Liver (tissue), 9 donors: ENCODE results near the gene TAS2R8. TPM values are rescaled to one million over a fixed set of nuclear protein-coding genes. Genes with fewer than 3 reads are reported as not detected.

ENCODE experiments used
- DNase-seq: peaks from one replicate; pipeline ENCODE4 v3.0.0-alpha.2; 2017; ENCODE audit warnings: low spot score
- H3K27ac ChIP-seq, 2 donors: one replicate each; pipeline ENCODE4 v1.7.0; 2013; ENCODE audit warnings: inconsistent platforms in 2 of 2, low read length in 2 of 2, control low read depth in 1 of 2, low read depth in 1 of 2, mild to moderate bottlenecking in 1 of 2
- H3K27me3 ChIP-seq, 4 donors: one replicate each; pipeline versions ENCODE4 v1.6.1 to v1.7.0; 2013; ENCODE audit warnings: low read length in 3 of 4, inconsistent platforms in 1 of 4, mild to moderate bottlenecking in 1 of 4, moderate library complexity in 1 of 4; ENCODE audit not compliant: control insufficient read depth in 4 of 4, insufficient read depth in 4 of 4
- H3K36me3 ChIP-seq, 4 donors: one replicate each; pipeline versions ENCODE4 v1.6.1 to v1.7.0; 2013; ENCODE audit warnings: low read length in 3 of 4, mild to moderate bottlenecking in 3 of 4, low read depth in 1 of 4, moderate library complexity in 1 of 4; ENCODE audit not compliant: control insufficient read depth in 4 of 4, insufficient read depth in 3 of 4
- H3K4me1 ChIP-seq, 4 donors: one replicate each; pipeline versions ENCODE4 v1.6.1 to v1.7.0; 2013; ENCODE audit warnings: low read length in 3 of 4, mild to moderate bottlenecking in 3 of 4, moderate library complexity in 1 of 4; ENCODE audit not compliant: control insufficient read depth in 4 of 4, insufficient read depth in 4 of 4
- H3K4me3 ChIP-seq, 3 donors: one replicate each; pipeline versions ENCODE4 v1.6.1 to v1.7.0; 2013; ENCODE audit warnings: low read length in 3 of 3, control low read depth in 1 of 3, low read depth in 1 of 3, mild to moderate bottlenecking in 1 of 3
- H3K9ac ChIP-seq, 2 donors: one replicate each; pipeline ENCODE4 v1.7.0; 2013; ENCODE audit warnings: low read length in 2 of 2, mild to moderate bottlenecking in 2 of 2, moderate library complexity in 2 of 2, control low read depth in 1 of 2, low read depth in 1 of 2
- H3K9me3 ChIP-seq, 4 donors: one replicate each; pipeline versions ENCODE4 v1.6.1 to v1.7.0; 2013; ENCODE audit warnings: low read length in 3 of 4; ENCODE audit not compliant: control insufficient read depth in 4 of 4
- EGR1 ChIP-seq, 2 donors: IDR thresholded peaks; 2 replicates each; pipeline ENCODE4 v1.6.1; 2016 to 2018; ENCODE audit warnings: antibody characterized with exemption in 2 of 2, low read depth in 2 of 2
- FOXA1 ChIP-seq: IDR thresholded peaks from 2 replicates; pipeline ENCODE4 v1.6.1; 2016; ENCODE audit warnings: antibody characterized with exemption
- FOXA2 ChIP-seq: IDR thresholded peaks from 2 replicates; pipeline ENCODE4 v1.6.1; 2016; ENCODE audit warnings: antibody characterized with exemption
- GABPA ChIP-seq, 2 donors: IDR thresholded peaks in 1 of 2; conservative IDR thresholded peaks in 1 of 2; 2 replicates each; pipeline ENCODE4 v1.6.1; 2016; ENCODE audit warnings: antibody characterized with exemption in 2 of 2, mild to moderate bottlenecking in 1 of 2, moderate library complexity in 1 of 2
- HNF4A ChIP-seq, 2 donors: conservative IDR thresholded peaks; 2 replicates each; pipeline ENCODE4 v1.6.1; 2016; ENCODE audit warnings: antibody characterized with exemption in 2 of 2, mild to moderate bottlenecking in 2 of 2
- HNF4G ChIP-seq: IDR thresholded peaks from 2 replicates; pipeline ENCODE4 v1.6.1; 2016; ENCODE audit warnings: antibody characterized with exemption
- JUND ChIP-seq, 2 donors: IDR thresholded peaks; 2 replicates each; pipeline ENCODE4 v1.6.1; 2016; ENCODE audit warnings: antibody characterized with exemption in 2 of 2
- NR2F2 ChIP-seq: IDR thresholded peaks from 2 replicates; pipeline ENCODE4 v1.6.1; 2016; ENCODE audit warnings: antibody characterized with exemption
- RAD21 ChIP-seq, 2 donors: IDR thresholded peaks; 2 replicates each; pipeline ENCODE4 v1.6.1; 2016; ENCODE audit warnings: antibody characterized with exemption in 2 of 2, mild to moderate bottlenecking in 2 of 2
- RXRA ChIP-seq, 2 donors: IDR thresholded peaks; 2 replicates each; pipeline ENCODE4 v1.6.1; 2017 to 2018; ENCODE audit warnings: antibody characterized with exemption in 2 of 2, mild to moderate bottlenecking in 1 of 2
- SP1 ChIP-seq: IDR thresholded peaks from 2 replicates; pipeline ENCODE4 v1.6.1; 2018; ENCODE audit warnings: antibody characterized with exemption, mild to moderate bottlenecking
- TAF1 ChIP-seq: conservative IDR thresholded peaks from 2 replicates; pipeline ENCODE4 v1.6.1; 2016; ENCODE audit warnings: antibody characterized with exemption, mild to moderate bottlenecking
- YY1 ChIP-seq: IDR thresholded peaks from 2 replicates; pipeline ENCODE4 v1.6.1; 2016; ENCODE audit warnings: antibody characterized with exemption, mild to moderate bottlenecking
- WGBS: extraction: QIAGEN DNeasy Blood & Tissue Kit; methylation state at CpG from one replicate; pipeline ENCODE4 v1.1.7; 2013; 5-methylcytosine and 5-hydroxymethylcytosine counted together
- polyA plus RNA-seq, 2 donors: library from polyadenylated mRNA; stranded (reverse) in 1 of 2; unstranded in 1 of 2; fragments of 200-250 nt in 1 of 2; fragments of >200 nt in 1 of 2; fragmentation: Nextera tagmentation in 1 of 2; extraction: Ambion mirVana in 1 of 2; gene quantifications; one replicate each; pipeline versions ENCODE4 v1.2.1 to v1.2.3, GENCODE V29; 2013 to 2015
- total RNA-seq, 2 donors: library from RNA; depleted of rRNA; stranded (reverse); fragments of >200 nt; gene quantifications; one replicate each; pipeline ENCODE4 v1.2.3, GENCODE V29; 2014
- TF ChIP-seq, protein P1 (sequence below): IDR thresholded peaks from 2 replicates; pipeline ENCODE4 v1.6.1; 2016; ENCODE audit warnings: antibody characterized with exemption, mild to moderate bottlenecking
- TF ChIP-seq, protein P2 (sequence below): IDR thresholded peaks from 2 replicates; pipeline ENCODE4 v1.6.1; 2016; ENCODE audit warnings: antibody characterized with exemption
- TF ChIP-seq, protein P3 (sequence below): fragments of 150-350 bp; IDR thresholded peaks from 2 replicates; pipeline ENCODE4 v1.5.1; 2017; ENCODE audit warnings: improper control_type of control experiment, low read depth, low read length; ENCODE audit not compliant: missing input control
- TF ChIP-seq, protein P4 (sequence below): IDR thresholded peaks from 2 replicates; pipeline ENCODE4 v1.6.1; 2016; ENCODE audit warnings: antibody characterized with exemption
- TF ChIP-seq, protein P5 (sequence below): IDR thresholded peaks from 2 replicates; pipeline ENCODE4 v1.6.1; 2016; ENCODE audit warnings: antibody characterized with exemption
- donor health status: healthy.
- donor health status: healthy.
- donor health status: healthy.
- donor health status: healthy.
- donor health status: healthy.

The TAS2R8 gene
- total and polyA plus RNA-seq, 4 donors, result 0.25 TPM; not detected in 3

DNA sequence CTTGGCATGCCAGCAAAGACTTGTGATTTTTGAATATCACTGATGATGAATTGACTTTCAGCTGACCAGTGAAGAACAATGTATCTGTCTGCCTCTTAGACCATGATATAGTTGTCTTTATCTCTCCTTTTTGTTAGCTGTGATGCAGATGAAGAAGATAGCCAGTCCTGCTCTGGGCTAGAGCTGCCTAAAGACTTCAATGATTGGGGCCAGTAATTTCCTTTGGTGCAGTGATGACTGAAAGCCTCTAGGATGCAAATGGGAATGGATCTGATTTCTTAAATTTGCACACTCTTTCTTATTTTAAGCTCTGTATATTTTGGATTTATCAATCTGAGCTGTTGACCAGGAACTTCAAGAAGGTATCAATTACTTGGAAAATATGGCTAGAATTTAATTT is 3.0 kb upstream of the TAS2R8 start, which contains the start of gene TAS2R9:
TAS2R9 (minus strand) TSS at position 101 of the 400 bp plus-strand sequence; CDS start at position 8, 93 bp downstream.
- no peaks in the 10 kb centered on the region for H3K27me3 ChIP-seq
- TF ChIP-seq SP1 (no peak), FOXA2 (no peak), YY1 (no peak), FOXA1 (no peak), EGR1 (IDR thresholded peaks at IDR 0.05; ENCODE audit: low read depth in 2 of 2) (no peak), JUND (IDR thresholded peaks at IDR 0.05) (no peak), HNF4G (no peak), RAD21 (IDR thresholded peaks at IDR 0.05) (no peak), TAF1 (no peak), NR2F2 (no peak), GABPA (IDR thresholded peaks at IDR 0.05 in 1 of 2, conservative IDR thresholded peaks at IDR 0.05 in 1 of 2) (no peak)
- TF ChIP-seq, protein P1, sequence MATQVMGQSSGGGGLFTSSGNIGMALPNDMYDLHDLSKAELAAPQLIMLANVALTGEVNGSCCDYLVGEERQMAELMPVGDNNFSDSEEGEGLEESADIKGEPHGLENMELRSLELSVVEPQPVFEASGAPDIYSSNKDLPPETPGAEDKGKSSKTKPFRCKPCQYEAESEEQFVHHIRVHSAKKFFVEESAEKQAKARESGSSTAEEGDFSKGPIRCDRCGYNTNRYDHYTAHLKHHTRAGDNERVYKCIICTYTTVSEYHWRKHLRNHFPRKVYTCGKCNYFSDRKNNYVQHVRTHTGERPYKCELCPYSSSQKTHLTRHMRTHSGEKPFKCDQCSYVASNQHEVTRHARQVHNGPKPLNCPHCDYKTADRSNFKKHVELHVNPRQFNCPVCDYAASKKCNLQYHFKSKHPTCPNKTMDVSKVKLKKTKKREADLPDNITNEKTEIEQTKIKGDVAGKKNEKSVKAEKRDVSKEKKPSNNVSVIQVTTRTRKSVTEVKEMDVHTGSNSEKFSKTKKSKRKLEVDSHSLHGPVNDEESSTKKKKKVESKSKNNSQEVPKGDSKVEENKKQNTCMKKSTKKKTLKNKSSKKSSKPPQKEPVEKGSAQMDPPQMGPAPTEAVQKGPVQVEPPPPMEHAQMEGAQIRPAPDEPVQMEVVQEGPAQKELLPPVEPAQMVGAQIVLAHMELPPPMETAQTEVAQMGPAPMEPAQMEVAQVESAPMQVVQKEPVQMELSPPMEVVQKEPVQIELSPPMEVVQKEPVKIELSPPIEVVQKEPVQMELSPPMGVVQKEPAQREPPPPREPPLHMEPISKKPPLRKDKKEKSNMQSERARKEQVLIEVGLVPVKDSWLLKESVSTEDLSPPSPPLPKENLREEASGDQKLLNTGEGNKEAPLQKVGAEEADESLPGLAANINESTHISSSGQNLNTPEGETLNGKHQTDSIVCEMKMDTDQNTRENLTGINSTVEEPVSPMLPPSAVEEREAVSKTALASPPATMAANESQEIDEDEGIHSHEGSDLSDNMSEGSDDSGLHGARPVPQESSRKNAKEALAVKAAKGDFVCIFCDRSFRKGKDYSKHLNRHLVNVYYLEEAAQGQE, result no peak
- TF ChIP-seq, protein P2, sequence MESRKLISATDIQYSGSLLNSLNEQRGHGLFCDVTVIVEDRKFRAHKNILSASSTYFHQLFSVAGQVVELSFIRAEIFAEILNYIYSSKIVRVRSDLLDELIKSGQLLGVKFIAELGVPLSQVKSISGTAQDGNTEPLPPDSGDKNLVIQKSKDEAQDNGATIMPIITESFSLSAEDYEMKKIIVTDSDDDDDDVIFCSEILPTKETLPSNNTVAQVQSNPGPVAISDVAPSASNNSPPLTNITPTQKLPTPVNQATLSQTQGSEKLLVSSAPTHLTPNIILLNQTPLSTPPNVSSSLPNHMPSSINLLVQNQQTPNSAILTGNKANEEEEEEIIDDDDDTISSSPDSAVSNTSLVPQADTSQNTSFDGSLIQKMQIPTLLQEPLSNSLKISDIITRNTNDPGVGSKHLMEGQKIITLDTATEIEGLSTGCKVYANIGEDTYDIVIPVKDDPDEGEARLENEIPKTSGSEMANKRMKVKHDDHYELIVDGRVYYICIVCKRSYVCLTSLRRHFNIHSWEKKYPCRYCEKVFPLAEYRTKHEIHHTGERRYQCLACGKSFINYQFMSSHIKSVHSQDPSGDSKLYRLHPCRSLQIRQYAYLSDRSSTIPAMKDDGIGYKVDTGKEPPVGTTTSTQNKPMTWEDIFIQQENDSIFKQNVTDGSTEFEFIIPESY, result no peak
- TF ChIP-seq, protein P3, sequence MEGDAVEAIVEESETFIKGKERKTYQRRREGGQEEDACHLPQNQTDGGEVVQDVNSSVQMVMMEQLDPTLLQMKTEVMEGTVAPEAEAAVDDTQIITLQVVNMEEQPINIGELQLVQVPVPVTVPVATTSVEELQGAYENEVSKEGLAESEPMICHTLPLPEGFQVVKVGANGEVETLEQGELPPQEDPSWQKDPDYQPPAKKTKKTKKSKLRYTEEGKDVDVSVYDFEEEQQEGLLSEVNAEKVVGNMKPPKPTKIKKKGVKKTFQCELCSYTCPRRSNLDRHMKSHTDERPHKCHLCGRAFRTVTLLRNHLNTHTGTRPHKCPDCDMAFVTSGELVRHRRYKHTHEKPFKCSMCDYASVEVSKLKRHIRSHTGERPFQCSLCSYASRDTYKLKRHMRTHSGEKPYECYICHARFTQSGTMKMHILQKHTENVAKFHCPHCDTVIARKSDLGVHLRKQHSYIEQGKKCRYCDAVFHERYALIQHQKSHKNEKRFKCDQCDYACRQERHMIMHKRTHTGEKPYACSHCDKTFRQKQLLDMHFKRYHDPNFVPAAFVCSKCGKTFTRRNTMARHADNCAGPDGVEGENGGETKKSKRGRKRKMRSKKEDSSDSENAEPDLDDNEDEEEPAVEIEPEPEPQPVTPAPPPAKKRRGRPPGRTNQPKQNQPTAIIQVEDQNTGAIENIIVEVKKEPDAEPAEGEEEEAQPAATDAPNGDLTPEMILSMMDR, result no peak

DNA sequence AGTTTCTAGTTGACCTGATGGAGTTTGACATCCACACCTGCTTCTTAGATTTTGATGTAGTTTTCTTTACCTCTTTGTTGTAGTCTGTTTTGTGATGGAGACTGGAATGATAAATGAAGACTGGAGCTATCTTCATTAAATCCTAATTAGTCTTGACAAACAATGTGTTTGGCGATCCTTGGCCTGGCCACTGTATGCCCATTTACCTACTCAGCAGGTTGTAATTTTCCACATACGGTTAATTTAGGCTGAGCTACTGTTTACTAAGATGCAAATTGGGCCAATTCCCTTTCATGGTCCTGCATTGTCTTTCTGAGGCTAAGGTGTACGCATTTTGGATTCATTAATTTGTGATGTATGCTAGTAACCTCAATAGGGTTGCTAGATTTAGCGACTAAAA is 4.5 kb downstream of the TAS2R8 start, which contains the start of gene TAS2R7:
TAS2R7 (minus strand) TSS at position 41 of the 400 bp plus-strand sequence. CDS start 57 bp downstream, outside the sequence.
- DNase-seq, result no peak
- no peaks in the 10 kb centered on the region for H3K4me1 ChIP-seq
- no peak within 1 kb of the TSS for H3K27ac ChIP-seq
- 59% methylated on average over 4 of the region's 4 CpGs for WGBS
- no peaks in the 10 kb centered on the region for H3K9me3 ChIP-seq
- no peaks in the 10 kb centered on the region for H3K36me3 ChIP-seq
- H3K4me3 ChIP-seq, result no peak within 1 kb of the TSS
- no peak within 1 kb of the TSS for H3K9ac ChIP-seq
- H3K27me3 ChIP-seq, result no peaks in the 10 kb centered on the region
- TF ChIP-seq HNF4G, result no peak
- no peak for TF ChIP-seq RXRA (IDR thresholded peaks at IDR 0.05)
- no peak for TF ChIP-seq NR2F2
- no peak for TF ChIP-seq SP1
- TF ChIP-seq YY1, result no peak
- TF ChIP-seq FOXA2, result no peak
- no peak for TF ChIP-seq FOXA1
- TF ChIP-seq, protein P4, sequence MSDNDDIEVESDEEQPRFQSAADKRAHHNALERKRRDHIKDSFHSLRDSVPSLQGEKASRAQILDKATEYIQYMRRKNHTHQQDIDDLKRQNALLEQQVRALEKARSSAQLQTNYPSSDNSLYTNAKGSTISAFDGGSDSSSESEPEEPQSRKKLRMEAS, result no peak
- TF ChIP-seq RAD21 (IDR thresholded peaks at IDR 0.05), result no peak
- TF ChIP-seq, protein P1, result no peak
- TF ChIP-seq, protein P5, sequence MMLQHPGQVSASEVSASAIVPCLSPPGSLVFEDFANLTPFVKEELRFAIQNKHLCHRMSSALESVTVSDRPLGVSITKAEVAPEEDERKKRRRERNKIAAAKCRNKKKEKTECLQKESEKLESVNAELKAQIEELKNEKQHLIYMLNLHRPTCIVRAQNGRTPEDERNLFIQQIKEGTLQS, result no peak
- no peak for TF ChIP-seq GABPA (IDR thresholded peaks at IDR 0.05 in 1 of 2, conservative IDR thresholded peaks at IDR 0.05 in 1 of 2)
- TF ChIP-seq TAF1, result no peak
- TF ChIP-seq EGR1 (IDR thresholded peaks at IDR 0.05; ENCODE audit: low read depth in 2 of 2), result no peak
- TF ChIP-seq, protein P3, result no peak
- no peak for TF ChIP-seq JUND (IDR thresholded peaks at IDR 0.05)
- no peak for TF ChIP-seq HNF4A (conservative IDR thresholded peaks at IDR 0.05)

More for the DNA sequence above, 3.0 kb upstream of the TAS2R8 start, which contains the start of gene TAS2R9:
- Histone ChIP-seq H3K9ac (no peak within 1 kb of the TSS), H3K4me3 (no peak within 1 kb of the TSS), H3K4me1 (no peaks in the 10 kb centered on the region), H3K36me3 (no peaks in the 10 kb centered on the region), H3K9me3 (no peaks in the 10 kb centered on the region), H3K27ac (no peak within 1 kb of the TSS)
- DNase-seq, result no peak
